K562 (cell line): Measurements from ENCODE around the gene DCAF12. TPM values are rescaled to one million over a fixed set of nuclear protein-coding genes. Genes with fewer than 3 reads are reported as not detected.

ENCODE experiments used
- ATAC-seq: fragments of 200-7000 bp; cut with Tn5 transposase; 3 replicates; pipeline ENCODE4 v1.9.1; 2020; ENCODE audit warnings: moderate library complexity
- BruUV-seq: library from RNA; stranded (reverse); fragments of 400-500 nt; replicated peaks from 2 replicates; lab custom pipeline; 2021; lab: Mats Ljungman, UMichigan
- CTCF ChIA-PET: fragments of 300-600 bp; formaldehyde crosslinking; extraction: SDS; loops from one replicate; lab custom pipeline; 2021; ENCODE audit warnings: low intra/inter-chr PET ratio; lab: Yijun Ruan, JAX
- POLR2A ChIA-PET: fragments of 300-600, 350-650 bp; sonication (Branson Sonifier 250); formaldehyde crosslinking; extraction: SDS; loops from one replicate; lab custom pipeline; 2021; ENCODE audit warnings: antibody characterized with exemption, inconsistent platforms; lab: Yijun Ruan, JAX
- DNase-seq, 4 experiments: peaks; one replicate each; pipeline versions ENCODE4 v3.0.0 to v3.0.0-alpha.2; 2011 to 2018; ENCODE audit warnings: low spot score in 3 of 4, mixed read lengths in 3 of 4; ENCODE audit errors: extremely low read depth in 1 of 4
- FAIRE-seq: peaks from 2 replicates; lab custom pipeline; 2011; peaks lifted over from hg19 to GRCh38; lab: Jason Lieb, UNC
- H2AFZ ChIP-seq: 2 replicates; pipeline ENCODE4 v1.6.0; 2011; ENCODE audit warnings: low read depth, low read length, control low read depth, inconsistent platforms
- H3K27ac ChIP-seq: fragments of 200-600 bp; 3 replicates; pipeline ENCODE4 v1.8.0; 2011; ENCODE audit warnings: low read depth, mild to moderate bottlenecking, control low read depth, inconsistent platforms, low read length, moderate library complexity, mixed read lengths; ENCODE audit errors: extremely low read depth
- H3K27me3 ChIP-seq, 2 experiments: fragments of 300-600 bp in 1 of 2; 2 replicates in 1 of 2; 3 replicates in 1 of 2; pipeline versions ENCODE4 v1.6.0 to v1.8.0; 2011; ENCODE audit warnings: inconsistent platforms in 2 of 2, low read length in 2 of 2, mild to moderate bottlenecking in 1 of 2, mixed read lengths in 1 of 2, moderate library complexity in 1 of 2; ENCODE audit not compliant: control insufficient read depth in 2 of 2, insufficient read depth in 2 of 2
- H3K36me3 ChIP-seq: fragments of 300-600 bp; 3 replicates; pipeline ENCODE4 v1.8.0; 2011; ENCODE audit warnings: mild to moderate bottlenecking, low read length, inconsistent platforms; ENCODE audit not compliant: control insufficient read depth, insufficient read depth
- H3K4me1 ChIP-seq, 2 experiments: fragments of 200-600 bp in 1 of 2; replicated peaks in 1 of 2; 2 replicates in 1 of 2; 3 replicates in 1 of 2; pipeline versions ENCODE4 v1.5.1 to v1.8.0; 2011; ENCODE audit warnings: inconsistent platforms in 2 of 2, low read length in 2 of 2, mild to moderate bottlenecking in 1 of 2, mixed read lengths in 1 of 2, moderate library complexity in 1 of 2; ENCODE audit not compliant: control insufficient read depth in 2 of 2, insufficient read depth in 2 of 2
- H3K4me2 ChIP-seq: 2 replicates; pipeline ENCODE4 v1.6.1; 2011; ENCODE audit warnings: low read length, control low read depth, inconsistent platforms, mixed read lengths; ENCODE audit not compliant: insufficient read depth
- H3K4me3 ChIP-seq: fragments of 200-600 bp; sonication (generic), shearing (Covaris generic); 2 replicates; pipeline ENCODE4 v1.5.1; 2016; ENCODE audit warnings: control low read depth, inconsistent platforms
- H3K79me2 ChIP-seq: fragments of 200-600 bp; 3 replicates; pipeline ENCODE4 v1.8.0; 2011; ENCODE audit warnings: low read length, inconsistent platforms; ENCODE audit not compliant: control insufficient read depth, insufficient read depth
- H3K9ac ChIP-seq, 2 experiments: 2 replicates each; pipeline versions ENCODE4 v1.6.0 to v1.6.1; 2011; ENCODE audit warnings: low read depth in 2 of 2, low read length in 2 of 2, control low read depth in 1 of 2, inconsistent platforms in 1 of 2, mild to moderate bottlenecking in 1 of 2, mixed read lengths in 1 of 2; ENCODE audit not compliant: insufficient read depth in 1 of 2
- H3K9me1 ChIP-seq: one replicate; pipeline ENCODE4 v1.6.0; 2011; ENCODE audit warnings: inconsistent platforms, mild to moderate bottlenecking, low read length, moderate library complexity; ENCODE audit not compliant: control insufficient read depth, insufficient read depth
- H3K9me3 ChIP-seq: replicated peaks from 2 replicates; pipeline ENCODE4 v1.5.1; 2011; ENCODE audit warnings: low read depth, low read length, inconsistent platforms; ENCODE audit not compliant: control insufficient read depth, insufficient read depth
- H4K20me1 ChIP-seq: replicated peaks from 2 replicates; pipeline ENCODE4 v1.6.1; 2011; ENCODE audit warnings: low read length, inconsistent platforms, mixed read lengths; ENCODE audit not compliant: control insufficient read depth, insufficient read depth
- BDP1 ChIP-seq: IDR thresholded peaks from 3 replicates; pipeline ENCODE4 v1.6.1; 2011; ENCODE audit not compliant: insufficient read length, insufficient read depth
- BRCA1 ChIP-seq, 2 experiments: fragments of 450-650 bp in 1 of 2; sonication (generic) in 1 of 2; formaldehyde crosslinking in 1 of 2; IDR thresholded peaks; 2 replicates each; pipeline versions ENCODE4 v1.5.0 to v1.6.1; 2017 to 2020; ENCODE audit warnings: mild to moderate bottlenecking in 1 of 2, missing genetic modification reagents in 1 of 2
- CC2D1A ChIP-seq: fragments of 450-650 bp; IDR thresholded peaks from 2 replicates; pipeline ENCODE4 v1.6.1; 2017; ENCODE audit warnings: mild to moderate bottlenecking
- FOS ChIP-seq: IDR thresholded peaks from 3 replicates; pipeline ENCODE4 v1.6.1; 2011; ENCODE audit not compliant: insufficient read length; ENCODE audit errors: extremely low read depth
- HMGN3 ChIP-seq: IDR thresholded peaks from 2 replicates; pipeline ENCODE4 v1.6.1; 2011; ENCODE audit warnings: borderline replicate concordance, low read depth, mild to moderate bottlenecking, mixed read lengths, low read length; ENCODE audit not compliant: insufficient read length; ENCODE audit errors: extremely low read depth
- MEF2D ChIP-seq: conservative IDR thresholded peaks from 2 replicates; pipeline ENCODE4 v1.6.1; 2016; ENCODE audit warnings: low read depth, missing genetic modification characterization, missing compliant biosample characterization
- PHF8 ChIP-seq: fragments of 200-600 bp; sonication (generic); IDR thresholded peaks from 2 replicates; pipeline ENCODE4 v1.6.1; 2012; ENCODE audit warnings: mixed run types, mild to moderate bottlenecking, inconsistent platforms, low read length, moderate library complexity, borderline replicate concordance
- ZFP36 ChIP-seq: fragments of 150-350 bp; IDR thresholded peaks from 2 replicates; pipeline ENCODE4 v1.6.1; 2018; ENCODE audit warnings: low read length, low read depth; ENCODE audit not compliant: partially characterized antibody
- ZNF445 ChIP-seq: fragments of 250-450 bp; sonication (Bioruptor Pico); IDR thresholded peaks from 2 replicates; pipeline ENCODE4 v1.4.0; 2020; ENCODE audit warnings: low read depth, mild to moderate bottlenecking, moderate library complexity
- ZNF644 ChIP-seq: fragments of 200-800 bp; sonication (Bioruptor generic); IDR thresholded peaks from 2 replicates; pipeline ENCODE4 v1.6.1; 2016; ENCODE audit warnings: low read depth, missing genetic modification characterization, missing compliant biosample characterization
- WGBS: fragments of 100-300 bp; shearing (Covaris generic); methylation state at CpG from one replicate; pipeline ENCODE4 v1.1.6; 2016; ENCODE audit warnings: low coverage, mixed read lengths; ENCODE audit not compliant: insufficient coverage; ENCODE audit errors: missing lambda C conversion rate; 5-methylcytosine and 5-hydroxymethylcytosine counted together
- in situ Hi-C: fragments of 300-500 bp; cut with MboI; formaldehyde crosslinking; loops from 4 replicates; pipeline ENCODE4 v1.15.0; 2018; ENCODE audit warnings: inconsistent platforms, mixed read lengths
- intact Hi-C: fragments of 100-400 bp; cut with micrococcal nuclease; formaldehyde crosslinking; loops from 2 replicates; pipeline ENCODE4 v1.14.2; 2022
- polyA plus RNA-seq, 8 experiments: library from polyadenylated mRNA; depleted of rRNA in 4 of 8; stranded (reverse) in 5 of 8; unstranded in 3 of 8; fragments of >200 nt; fragmentation: Nextera tagmentation in 2 of 8; fragmentation: Illumina TruSeq in 1 of 8; extraction: Ambion mirVana in 2 of 8; extraction: Trizol in 1 of 8; gene quantifications; 2 replicates each; pipeline versions ENCODE4 v1.2.1 to v1.2.3, GENCODE V29; 2011 to 2014; ENCODE audit warnings: inconsistent platforms in 1 of 8, missing spikeins in 1 of 8
- total RNA-seq, 7 experiments: library from RNA; depleted of rRNA in 6 of 7; stranded (reverse); fragments of >200 nt in 6 of 7; fragmentation: Illumina TruSeq in 2 of 7; extraction: Trizol in 2 of 7; gene quantifications; 2 replicates each; pipeline versions ENCODE4 v1.2.1 to v1.2.3, GENCODE V29; 2011 to 2021; ENCODE audit warnings: low replicate concordance in 1 of 7
- TF ChIP-seq, protein P1 (sequence below): IDR thresholded peaks from 2 replicates; pipeline ENCODE4 v1.6.1; 2012; ENCODE audit warnings: low read depth, low read length, improper control_type of control experiment, borderline replicate concordance
- TF ChIP-seq, protein P2 (sequence below): fragments of 250-450 bp; sonication (Bioruptor Pico); IDR thresholded peaks from 2 replicates; pipeline ENCODE4 v1.8.0; 2022; ENCODE audit warnings: moderate library complexity, mild to moderate bottlenecking, inconsistent platforms
- TF ChIP-seq, protein P3 (sequence below): fragments of 250-450 bp; sonication (Bioruptor Pico); IDR thresholded peaks from 2 replicates; pipeline ENCODE4 v1.4.0; 2020; ENCODE audit warnings: mild to moderate bottlenecking, moderate library complexity

The DCAF12 gene
- total and polyA plus RNA-seq, 9 of the 15 experiments (the other 6 are each of a cell fraction or from before 2014, with no cell fraction given) = 10.9 to 59.6 (median 30.8) TPM

DNA sequence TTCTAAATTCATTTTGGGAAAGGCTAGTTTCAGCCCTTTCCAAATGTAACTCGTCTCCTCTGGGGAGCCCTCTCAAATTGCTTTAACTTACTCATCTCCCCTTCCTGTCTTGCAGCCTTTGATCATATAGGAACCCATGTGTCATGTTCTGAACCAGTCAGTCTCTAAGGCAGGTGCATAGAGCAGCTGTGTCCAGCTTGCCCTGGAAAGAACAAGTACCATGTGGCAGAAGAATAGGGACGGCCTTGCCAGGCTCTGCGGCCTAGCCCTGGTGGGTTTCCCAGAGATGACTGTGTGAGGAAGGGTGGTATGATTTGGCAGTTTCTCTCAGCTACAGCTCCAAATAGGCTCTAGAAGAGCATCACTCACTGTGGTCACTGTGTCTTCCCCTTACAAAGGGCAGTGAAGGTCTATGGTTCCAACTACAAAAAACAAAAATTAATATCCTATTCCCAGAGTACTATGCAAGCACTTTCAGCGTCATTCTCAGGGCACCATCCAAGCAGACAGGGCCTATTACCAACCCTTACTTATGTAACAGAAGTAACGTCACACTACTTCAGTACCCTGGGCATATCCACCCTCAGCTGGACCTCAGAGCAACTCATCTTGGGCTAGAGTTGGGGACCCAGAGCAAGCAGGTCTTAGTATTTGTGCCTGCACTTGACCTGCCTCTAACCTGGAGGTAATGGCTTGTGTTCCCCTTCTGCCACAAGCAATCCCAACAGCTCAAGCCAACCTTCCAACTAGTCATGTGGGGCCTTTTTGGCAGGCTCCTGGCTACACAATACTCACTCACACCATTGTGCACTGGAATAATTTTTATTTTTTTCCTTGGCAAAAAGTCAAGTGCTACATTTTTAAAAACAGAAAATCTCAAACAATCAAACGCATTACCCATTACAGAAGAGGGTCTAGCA is 40.7 kb downstream of the DCAF12 start (continued):
- TF ChIP-seq, protein P1, sequence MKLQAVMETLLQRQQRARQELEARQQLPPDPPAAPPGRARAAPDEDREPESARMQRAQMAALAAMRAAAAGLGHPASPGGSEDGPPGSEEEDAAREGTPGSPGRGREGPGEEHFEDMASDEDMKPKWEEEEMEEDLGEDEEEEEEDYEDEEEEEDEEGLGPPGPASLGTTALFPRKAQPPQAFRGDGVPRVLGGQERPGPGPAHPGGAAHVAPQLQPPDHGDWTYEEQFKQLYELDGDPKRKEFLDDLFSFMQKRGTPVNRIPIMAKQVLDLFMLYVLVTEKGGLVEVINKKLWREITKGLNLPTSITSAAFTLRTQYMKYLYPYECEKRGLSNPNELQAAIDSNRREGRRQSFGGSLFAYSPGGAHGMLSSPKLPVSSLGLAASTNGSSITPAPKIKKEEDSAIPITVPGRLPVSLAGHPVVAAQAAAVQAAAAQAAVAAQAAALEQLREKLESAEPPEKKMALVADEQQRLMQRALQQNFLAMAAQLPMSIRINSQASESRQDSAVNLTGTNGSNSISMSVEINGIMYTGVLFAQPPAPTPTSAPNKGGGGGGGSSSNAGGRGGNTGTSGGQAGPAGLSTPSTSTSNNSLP = no peak

DNA sequence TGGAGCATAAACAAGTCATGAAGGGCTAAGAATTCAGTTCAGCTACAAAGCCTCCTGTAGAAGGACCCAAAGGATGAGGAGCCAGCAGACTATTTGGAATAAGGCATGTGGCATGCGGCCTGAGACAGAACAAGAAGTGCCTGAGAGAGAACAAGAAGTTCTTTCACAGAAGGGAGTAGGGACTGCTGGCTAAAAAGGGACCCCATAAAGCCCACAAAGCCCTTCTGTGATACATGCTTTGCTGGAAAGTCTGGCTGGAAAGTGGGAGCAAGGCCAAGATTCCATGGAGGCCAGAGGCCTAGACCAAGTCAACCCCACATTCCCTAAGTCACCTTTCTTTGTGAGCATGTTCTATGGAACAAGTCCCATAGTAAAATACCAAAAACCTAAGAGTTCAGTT is 41.9 kb downstream of the DCAF12 start:
- 50% methylated on average over 1 of the region's 1 CpG for WGBS
- no peak overlapping the region for H3K27ac ChIP-seq
- FAIRE-seq (no peak), ATAC-seq (no peak), DNase-seq (no peak)
- H2AFZ ChIP-seq = no peak overlapping the region
- no peak overlapping the region for H3K9ac ChIP-seq
- no peak overlapping the region for H3K4me3 ChIP-seq
- H3K4me2 ChIP-seq = no peak overlapping the region
- H3K4me1 ChIP-seq = no peaks in the 10 kb centered on the region
- peaks cover 3% of the 10 kb centered on the region for H3K9me1 ChIP-seq
- H3K9me3 ChIP-seq = no peaks in the 10 kb centered on the region
- BruUV-seq = no TSS peak
- ChIA-PET CTCF (no interaction called here), POLR2A (interaction anchor here (1.7 kb wide), 1 partner anchor 10 kb away, joined by 3 read pairs; no protein-coding TSS in a partner anchor)
- no peaks in the 10 kb centered on the region for H3K79me2 ChIP-seq
- peaks cover 37% of the 10 kb centered on the region; the same call in 2 of the 3 replicates for H3K36me3 ChIP-seq
- H3K27me3 ChIP-seq = no peaks in the 10 kb centered on the region
- 0 out of 2 replicates have a peak, but pooled peaks cover 3% of the 10 kb centered on the region for H4K20me1 ChIP-seq
- intact Hi-C loops = loop anchor here (10.0 kb wide), 1 partner anchor 170 kb away; no protein-coding TSS in a partner anchor
- in situ Hi-C loops = no loop called here
- TF ChIP-seq FOS (no peak), CC2D1A (no peak), ZFP36 (no peak), PHF8 (no peak), ZNF445 (CRISPR knock-in tag) (no peak), HMGN3 (no peak), MEF2D (tag) (no peak), BRCA1 (IDR thresholded peaks at IDR 0.05) (no peak), BRCA1 (CRISPR knock-in tag; IDR thresholded peaks at IDR 0.05) (no peak), BDP1 (no peak), ZNF644 (tag) (no peak)
- TF ChIP-seq, protein P2, sequence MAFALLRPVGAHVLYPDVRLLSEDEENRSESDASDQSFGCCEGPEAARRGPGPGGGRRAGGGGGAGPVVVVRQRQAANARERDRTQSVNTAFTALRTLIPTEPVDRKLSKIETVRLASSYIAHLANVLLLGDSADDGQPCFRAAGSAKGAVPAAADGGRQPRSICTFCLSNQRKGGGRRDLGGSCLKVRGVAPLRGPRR (CRISPR knock-in tag) = no peak
- TF ChIP-seq, protein P3, sequence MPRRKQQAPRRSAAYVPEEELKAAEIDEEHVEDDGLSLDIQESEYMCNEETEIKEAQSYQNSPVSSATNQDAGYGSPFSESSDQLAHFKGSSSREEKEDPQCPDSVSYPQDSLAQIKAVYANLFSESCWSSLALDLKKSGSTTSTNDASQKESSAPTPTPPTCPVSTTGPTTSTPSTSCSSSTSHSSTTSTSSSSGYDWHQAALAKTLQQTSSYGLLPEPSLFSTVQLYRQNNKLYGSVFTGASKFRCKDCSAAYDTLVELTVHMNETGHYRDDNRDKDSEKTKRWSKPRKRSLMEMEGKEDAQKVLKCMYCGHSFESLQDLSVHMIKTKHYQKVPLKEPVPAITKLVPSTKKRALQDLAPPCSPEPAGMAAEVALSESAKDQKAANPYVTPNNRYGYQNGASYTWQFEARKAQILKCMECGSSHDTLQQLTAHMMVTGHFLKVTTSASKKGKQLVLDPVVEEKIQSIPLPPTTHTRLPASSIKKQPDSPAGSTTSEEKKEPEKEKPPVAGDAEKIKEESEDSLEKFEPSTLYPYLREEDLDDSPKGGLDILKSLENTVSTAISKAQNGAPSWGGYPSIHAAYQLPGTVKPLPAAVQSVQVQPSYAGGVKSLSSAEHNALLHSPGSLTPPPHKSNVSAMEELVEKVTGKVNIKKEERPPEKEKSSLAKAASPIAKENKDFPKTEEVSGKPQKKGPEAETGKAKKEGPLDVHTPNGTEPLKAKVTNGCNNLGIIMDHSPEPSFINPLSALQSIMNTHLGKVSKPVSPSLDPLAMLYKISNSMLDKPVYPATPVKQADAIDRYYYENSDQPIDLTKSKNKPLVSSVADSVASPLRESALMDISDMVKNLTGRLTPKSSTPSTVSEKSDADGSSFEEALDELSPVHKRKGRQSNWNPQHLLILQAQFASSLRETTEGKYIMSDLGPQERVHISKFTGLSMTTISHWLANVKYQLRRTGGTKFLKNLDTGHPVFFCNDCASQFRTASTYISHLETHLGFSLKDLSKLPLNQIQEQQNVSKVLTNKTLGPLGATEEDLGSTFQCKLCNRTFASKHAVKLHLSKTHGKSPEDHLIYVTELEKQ (CRISPR knock-in tag) = no peak
